Fibroblast of villous mesenchyme (primary cell): ENCODE measurements around the gene SYNPO2. TPM values are rescaled to one million over a fixed set of nuclear protein-coding genes. Genes with fewer than 3 reads are reported as not detected.

Experiments used
- DNase-seq: peaks from one replicate; pipeline ENCODE4 v3.0.0-alpha.2; 2010; ENCODE audit warnings: low read depth
- H3K4me3 ChIP-seq: 2 replicates; pipeline ENCODE4 v1.5.1; 2011; ENCODE audit warnings: low read depth, mild to moderate bottlenecking, low read length
- CTCF ChIP-seq: IDR thresholded peaks from 2 replicates; pipeline ENCODE4 v1.5.1; 2012; ENCODE audit warnings: low read depth, mild to moderate bottlenecking, low read length; ENCODE audit not compliant: insufficient read depth
- total RNA-seq: library from RNA; depleted of rRNA; stranded (reverse); fragments of >200 nt; gene quantifications from 2 replicates; pipeline ENCODE4 v1.2.3, GENCODE V29; 2012

Gene SYNPO2
- total RNA-seq, 1 donor = 194 TPM

- no peak overlapping the region for H3K4me3 ChIP-seq
- no peak for DNase-seq
- TF ChIP-seq CTCF = no peak
Observed at GRCh38 chr4:119039160-119039559, 150.5 kb downstream of the SYNPO2 start.

- DNase-seq = no peak
- H3K4me3 ChIP-seq = no peak overlapping the region
- peak; percentile 15 for TF ChIP-seq CTCF
Observed at GRCh38 chr4:119039779-119040178, 151.1 kb downstream of the SYNPO2 start.

- no peak for DNase-seq
- no peak overlapping the region for H3K4me3 ChIP-seq
- TF ChIP-seq CTCF = no peak
Observed at GRCh38 chr4:119040261-119040660, 151.6 kb downstream of the SYNPO2 start.

GRCh38 chr4:119040694-119041185 is 152.1 kb downstream of the SYNPO2 start:
- peak; percentile 86 for DNase-seq
- no peak for TF ChIP-seq CTCF
- H3K4me3 ChIP-seq = no peak overlapping the region

- DNase-seq = no peak
- H3K4me3 ChIP-seq = no peak overlapping the region
- no peak for TF ChIP-seq CTCF
Observed at GRCh38 chr4:119041396-119041795, 152.7 kb downstream of the SYNPO2 start.

- no peak overlapping the region for H3K4me3 ChIP-seq
- DNase-seq = peak; percentile 84
Observed at GRCh38 chr4:119041951-119042560, 153.4 kb downstream of the SYNPO2 start.

More at GRCh38 chr4:119041951-119042560, 153.4 kb downstream of the SYNPO2 start:
- peak; percentile 69 for TF ChIP-seq CTCF
